SKM-1 (cell line): ENCODE measurements around the gene RAB38.
A peak's percentile ranks its signal among the peaks of the same experiment; 100 is the strongest.

Experiments
- DNase-seq: peaks from one replicate; lab custom pipeline; 2025; ENCODE audit not compliant: unreplicated experiment; lab: John Stamatoyannopoulos, UW

Gene RAB38

GRCh38 chr11:88104408-88104807 lies 70.8 kb downstream of the RAB38 start:
- no peak for DNase-seq

- DNase-seq = peak; percentile 3
Observed at GRCh38 chr11:88103337-88104206, 71.7 kb downstream of the RAB38 start.

- peak; percentile 53 for DNase-seq
Observed at GRCh38 chr11:88102598-88102934, 72.7 kb downstream of the RAB38 start.

GRCh38 chr11:88101881-88102597 lies 73.2 kb downstream of the RAB38 start:
- DNase-seq = no peak

- DNase-seq = no peak
Observed at GRCh38 chr11:88100151-88100550, 75.1 kb downstream of the RAB38 start.

GRCh38 chr11:88098289-88098688 lies 77.0 kb downstream of the RAB38 start:
- DNase-seq = no peak

GRCh38 chr11:88089134-88089533 lies 86.1 kb downstream of the RAB38 start:
- no peak for DNase-seq

GRCh38 chr11:88087337-88087736 lies 87.9 kb downstream of the RAB38 start:
- no peak for DNase-seq

GRCh38 chr11:88086297-88086696 lies 88.9 kb downstream of the RAB38 start:
- DNase-seq = no peak

- no peak for DNase-seq
Observed at GRCh38 chr11:88070437-88070836, 104.8 kb downstream of the RAB38 start.

GRCh38 chr11:88068848-88069554 lies 106.2 kb downstream of the RAB38 start:
- no peak for DNase-seq

GRCh38 chr11:88066090-88066489 lies 109.2 kb downstream of the RAB38 start:
- DNase-seq = no peak

GRCh38 chr11:88064097-88064705 lies 111.0 kb downstream of the RAB38 start:
- no peak for DNase-seq
